ENCODE results near the gene TMEM141. TPM values are rescaled to one million over a fixed set of nuclear protein-coding genes. Genes with fewer than 3 reads are reported as not detected.

Gene TMEM141
- polyA plus RNA-seq, 1 of the 3 experiments (the other 2 are of a cell fraction): 112 TPM

- Histone ChIP-seq H3K36me3 (replicated peaks in 1 of 2; ENCODE audit: control insufficient read depth in 1 of 2, insufficient read depth in 2 of 2, low read length in 1 of 2) (peaks cover 4 to 39% of the 10 kb centered on the region in 2 experiments), H3K79me2 (ENCODE audit: insufficient read depth) (no peaks in the 10 kb centered on the region), H3K9me3 (no peaks in the 10 kb centered on the region), H3K9me2 (no peaks in the 10 kb centered on the region), H3K4me1 (ENCODE audit: control insufficient read depth in 1 of 2, insufficient read depth in 2 of 2, low read depth in 1 of 2, low read length in 1 of 2) (peaks cover 0 to 4% of the 10 kb centered on the region in 2 experiments; a peak in 1 of 4 replicates), H2AFZ (ENCODE audit: low read depth) (no peak overlapping the region), H4K20me1 (ENCODE audit: insufficient read depth) (no peaks in the 10 kb centered on the region), H3K4me3 (ENCODE audit: low read depth in 2 of 2, low read length in 1 of 2) (no peak overlapping the region), H3F3A (replicated peaks; ENCODE audit: insufficient read depth) (no peaks in the 10 kb centered on the region), H3K27ac (ENCODE audit: low read depth in 2 of 2, low read length in 1 of 2) (no peak overlapping the region), H3K9ac (no peak overlapping the region), H3K27me3 (ENCODE audit: insufficient read depth) (no peaks in the 10 kb centered on the region), H3K4me2 (no peak overlapping the region)
- ChIA-PET CTCF (interaction anchor here (0.8 to 2.2 kb wide), 5 partner anchors 7 to 194 kb away, joined by 3 to 6 read pairs (median 3); no protein-coding TSS in a partner anchor), POLR2A (interaction anchor here (1.0 kb wide), 1 partner anchor 15 kb away, joined by 3 read pairs; no protein-coding TSS in a partner anchor)
- WGBS (ENCODE audit: low lambda C conversion rate): 97% methylated on average over 28 of the region's 36 CpGs
- TF ChIP-seq NRF1 (IDR thresholded peaks at IDR 0.05; ENCODE audit: low read depth, low read length) (no peak), MEF2A (IDR thresholded peaks at IDR 0.05; ENCODE audit: borderline replicate concordance, low read depth) (no peak), ZBTB33 (IDR thresholded peaks at IDR 0.05; ENCODE audit: borderline replicate concordance, low read depth) (no peak)
- DNase-seq: no peak
These were observed 44.2 kb downstream of the TMEM141 start for GRCh38 chr9:136835162-136835931.

GRCh38 chr9:136835932-136836904 lies 45.1 kb downstream of the TMEM141 start:
- H3K4me3 ChIP-seq (ENCODE audit: low read depth in 2 of 2, low read length in 1 of 2): no peak overlapping the region
- CTCF ChIA-PET: interaction anchor here (1.2 to 2.2 kb wide), 3 partner anchors 8 to 193 kb away, joined by 3 to 6 read pairs (median 6); no protein-coding TSS in a partner anchor
- no peaks in the 10 kb centered on the region for H3K27me3 ChIP-seq (ENCODE audit: insufficient read depth)
- H3F3A ChIP-seq (replicated peaks; ENCODE audit: insufficient read depth): peaks cover 7% of the 10 kb centered on the region
- no peaks in the 10 kb centered on the region for H3K9me3 ChIP-seq
- no peak for DNase-seq
- H3K4me1 ChIP-seq (ENCODE audit: control insufficient read depth in 1 of 2, insufficient read depth in 2 of 2, low read depth in 1 of 2, low read length in 1 of 2): peaks cover 6 to 13% of the 10 kb centered on the region in 2 experiments; a peak in 2 of 4 replicates
- H3K9ac ChIP-seq: no peak overlapping the region
- H2AFZ ChIP-seq (ENCODE audit: low read depth): no peak overlapping the region
- H3K79me2 ChIP-seq (ENCODE audit: insufficient read depth): no peaks in the 10 kb centered on the region
- TF ChIP-seq EZH2phosphoT487 (IDR thresholded peaks at IDR 0.05; ENCODE audit: borderline replicate concordance, low read depth) (no peak), RCOR1 (IDR thresholded peaks at IDR 0.05; ENCODE audit: low read length) (no peak)
- H3K36me3 ChIP-seq (replicated peaks in 1 of 2; ENCODE audit: control insufficient read depth in 1 of 2, insufficient read depth in 2 of 2, low read length in 1 of 2): peaks cover 4 to 31% of the 10 kb centered on the region in 2 experiments
- 98% methylated on average over 6 of the region's 21 CpGs for WGBS (ENCODE audit: low lambda C conversion rate)
- H3K4me2 ChIP-seq: no peak overlapping the region
- 0 out of 2 replicates have a peak, but pooled peaks cover 3% of the 10 kb centered on the region for H4K20me1 ChIP-seq (ENCODE audit: insufficient read depth)
- H3K9me2 ChIP-seq: no peaks in the 10 kb centered on the region
- H3K27ac ChIP-seq (ENCODE audit: low read depth in 2 of 2, low read length in 1 of 2): no peak overlapping the region
- POLR2A ChIA-PET: interaction anchor here (1.0 kb wide), 1 partner anchor 16 kb away, joined by 3 read pairs; no protein-coding TSS in a partner anchor
